ENCODE data around the gene LPAR1. TPM values are rescaled to one million over a fixed set of nuclear protein-coding genes. Genes with fewer than 3 reads are reported as not detected.
A peak's percentile ranks its signal among the peaks of the same experiment; 100 is the strongest.
"Not testable (repeated sequence)": the region's sequence is repeated elsewhere in the genome, so short reads cannot be mapped to it uniquely, and the experiment has no call there.

LPAR1 gene
- 2.1 and 2.7 TPM in 2 replicates for total RNA-seq (2014; rRNA removed; shearing (Covaris generic))
- polyA plus RNA-seq (2015; cell fraction: cytosol; rRNA removed) = 2.8 TPM in 2 replicates
- polyA plus RNA-seq (2015; cell fraction: nucleus; rRNA removed) = 2.8 and 2.9 TPM in 2 replicates

- DNase-seq (ENCODE audit: low read depth) = no peak
Measured at GRCh38 chr9:111038331-111039230, at the start of gene LPAR1. Gene LPAR1 (minus strand): TSS chr9:111038470. CDS start chr9:110972117, 66,353 bp downstream.

- DNase-seq (ENCODE audit: low read depth) = no peak
Measured at GRCh38 chr9:111078391-111079038, 40.2 kb upstream of the LPAR1 start.

GRCh38 chr9:111076519-111076918, 38.2 kb upstream of the LPAR1 start:
- no peak for DNase-seq (ENCODE audit: low read depth)

GRCh38 chr9:111076042-111076441, 37.8 kb upstream of the LPAR1 start:
- no peak for DNase-seq (ENCODE audit: low read depth)

- no peak for DNase-seq (ENCODE audit: low read depth)
Measured at GRCh38 chr9:111074395-111074794, 36.1 kb upstream of the LPAR1 start.

GRCh38 chr9:111069183-111069582, 30.9 kb upstream of the LPAR1 start:
- no peak for DNase-seq (ENCODE audit: low read depth)

GRCh38 chr9:111068771-111069170, 30.5 kb upstream of the LPAR1 start:
- no peak for DNase-seq (ENCODE audit: low read depth)

- no peak for DNase-seq (ENCODE audit: low read depth)
Measured at GRCh38 chr9:111068383-111068730, 30.1 kb upstream of the LPAR1 start.

- no peak for DNase-seq (ENCODE audit: low read depth)
Measured at GRCh38 chr9:111066468-111066867, 28.2 kb upstream of the LPAR1 start.

- DNase-seq (ENCODE audit: low read depth) = no peak
Measured at GRCh38 chr9:111065414-111065813, 27.1 kb upstream of the LPAR1 start.

- no peak for DNase-seq (ENCODE audit: low read depth)
Measured at GRCh38 chr9:111064160-111064837, 26.0 kb upstream of the LPAR1 start.

- no peak for DNase-seq (ENCODE audit: low read depth)
Measured at GRCh38 chr9:111063332-111063731, 25.1 kb upstream of the LPAR1 start.

- no peak for DNase-seq (ENCODE audit: low read depth)
Measured at GRCh38 chr9:111058166-111058565, 19.9 kb upstream of the LPAR1 start.

- no peak for DNase-seq (ENCODE audit: low read depth)
Measured at GRCh38 chr9:111056538-111056937, 18.3 kb upstream of the LPAR1 start.

GRCh38 chr9:111052791-111053190, 14.5 kb upstream of the LPAR1 start:
- DNase-seq (ENCODE audit: low read depth) = peak; percentile 73

- no peak for DNase-seq (ENCODE audit: low read depth)
Measured at GRCh38 chr9:111051400-111051799, 13.1 kb upstream of the LPAR1 start.

GRCh38 chr9:111050819-111051218, 12.5 kb upstream of the LPAR1 start:
- DNase-seq (ENCODE audit: low read depth) = no peak

GRCh38 chr9:111047287-111047686, 9.0 kb upstream of the LPAR1 start:
- DNase-seq (ENCODE audit: low read depth) = not testable (repeated sequence)

GRCh38 chr9:111041902-111042301, 3.6 kb upstream of the LPAR1 start:
- DNase-seq (ENCODE audit: low read depth) = no peak

- no peak for DNase-seq (ENCODE audit: low read depth)
Measured at GRCh38 chr9:111040494-111040893, 2.2 kb upstream of the LPAR1 start.

GRCh38 chr9:111039231-111039906, 1.1 kb upstream of the LPAR1 start:
- DNase-seq (ENCODE audit: low read depth) = no peak
